Activated CD4-positive, alpha-beta memory T cell treated with anti-CD3 and anti-CD28 coated beads, Interleukin-2, amount 10 ng/mL, durations not matched to agents 7 days and 5 days (primary cell): ENCODE results near the gene IQSEC1. TPM values are rescaled to one million over a fixed set of nuclear protein-coding genes. Genes with fewer than 3 reads are reported as not detected.

ENCODE experiments used
- CTCF ChIA-PET: fragments of 350-600 bp; sonication (Branson Sonifier 250); formaldehyde crosslinking; loops from one replicate; lab custom pipeline; 2021; ENCODE audit warnings: antibody characterized with exemption, inconsistent platforms; lab: Charles Lee
- POLR2A ChIA-PET: fragments of 350-600 bp; sonication (Branson Sonifier 250); formaldehyde crosslinking; loops from one replicate; lab custom pipeline; 2021; ENCODE audit warnings: antibody characterized with exemption; lab: Charles Lee
- DNase-seq: peaks from one replicate; pipeline ENCODE4 v3.0.0-alpha.2; 2020
- H3K27ac Mint-ChIP-seq: one replicate; pipeline ENCODE4 v1.8.0; 2021; ENCODE audit warnings: mild to moderate bottlenecking, mixed read lengths
- H3K27me3 Mint-ChIP-seq: one replicate; pipeline ENCODE4 v1.8.0; 2021; ENCODE audit warnings: mixed read lengths
- H3K36me3 Mint-ChIP-seq: one replicate; pipeline ENCODE4 v1.8.0; 2021; ENCODE audit warnings: low read depth, mixed read lengths
- H3K4me1 Mint-ChIP-seq: one replicate; pipeline ENCODE4 v1.8.0; 2021; ENCODE audit warnings: mixed read lengths
- H3K4me3 Mint-ChIP-seq: one replicate; pipeline ENCODE4 v1.8.0; 2021; ENCODE audit warnings: mild to moderate bottlenecking, mixed read lengths
- H3K9me3 Mint-ChIP-seq: one replicate; pipeline ENCODE4 v1.8.0; 2021; ENCODE audit warnings: mixed read lengths
- total RNA-seq, 2 experiments: library from RNA; stranded (reverse); gene quantifications; one replicate each; pipeline ENCODE4 v1.2.3, GENCODE V29; 2021

The IQSEC1 gene
- total RNA-seq, 2 experiments from 2014 or later, result 99.8 to 100 TPM

DNA sequence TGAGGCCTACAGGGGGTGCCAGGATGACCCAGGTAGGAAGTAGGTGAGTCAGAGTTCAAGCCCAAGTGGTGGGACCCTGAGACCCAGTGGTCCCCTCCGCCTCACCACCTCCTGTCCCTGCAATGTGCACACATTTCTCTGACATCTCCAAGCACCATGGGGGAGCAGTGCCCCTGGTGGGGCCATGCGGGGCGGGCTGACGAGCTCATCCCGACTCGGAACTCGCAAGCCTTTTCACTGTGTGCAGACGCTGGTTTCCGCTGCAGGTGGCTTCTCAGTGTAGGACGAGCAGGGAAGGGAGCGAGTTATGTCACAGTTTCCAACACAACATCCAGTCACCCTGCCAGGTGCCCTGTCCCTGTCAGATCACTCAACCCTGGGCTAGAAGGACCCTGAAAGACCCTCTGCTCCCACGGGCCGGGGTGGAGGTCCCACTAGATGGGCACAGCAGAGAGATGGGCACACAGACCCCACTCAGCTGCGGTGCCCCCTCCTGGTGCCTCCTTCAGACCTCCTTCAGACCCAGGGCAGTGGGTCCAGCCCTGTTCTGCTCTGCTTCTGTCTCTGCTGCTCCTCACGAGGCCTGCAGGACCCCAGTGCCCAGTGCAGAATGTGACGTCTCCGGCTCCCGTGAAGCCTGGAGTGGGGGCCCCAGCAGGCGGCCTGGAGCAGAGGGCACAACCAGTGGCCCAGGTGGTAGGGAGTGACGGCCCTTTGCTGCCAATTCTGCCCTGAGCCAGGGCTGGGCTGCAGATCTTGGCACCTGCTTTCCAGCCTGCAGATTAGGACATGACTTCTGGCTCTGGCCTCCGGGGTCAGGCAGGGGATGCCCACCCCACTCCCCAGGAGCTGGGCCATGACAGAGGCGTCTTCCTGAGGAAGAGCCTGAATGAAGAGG is 129.9 kb downstream of the IQSEC1 start:
- DNase-seq, result no peak
- H3K9me3 Mint-ChIP-seq, result no peaks in the 10 kb centered on the region
- no peak overlapping the region for H3K27ac Mint-ChIP-seq
- H3K4me1 Mint-ChIP-seq, result peaks cover 16% of the 10 kb centered on the region
- ChIA-PET CTCF (no interaction called here), POLR2A (no interaction called here)
- no peak overlapping the region for H3K4me3 Mint-ChIP-seq
- no peaks in the 10 kb centered on the region for H3K27me3 Mint-ChIP-seq
- peaks cover 24% of the 10 kb centered on the region for H3K36me3 Mint-ChIP-seq

GRCh38 chr3:12941495-12942023 is 131.7 kb downstream of the IQSEC1 start:
- Mint-ChIP-seq H3K4me3 (no peak overlapping the region), H3K27me3 (no peaks in the 10 kb centered on the region), H3K4me1 (no peaks in the 10 kb centered on the region), H3K27ac (no peak overlapping the region), H3K36me3 (peaks cover 26% of the 10 kb centered on the region), H3K9me3 (no peaks in the 10 kb centered on the region)
- POLR2A ChIA-PET, result no interaction called here
- no peak for DNase-seq
- CTCF ChIA-PET, result no interaction called here

- Mint-ChIP-seq H3K27ac (no peak overlapping the region), H3K36me3 (peaks cover 27% of the 10 kb centered on the region), H3K4me1 (no peaks in the 10 kb centered on the region), H3K4me3 (no peak overlapping the region), H3K9me3 (no peaks in the 10 kb centered on the region), H3K27me3 (no peaks in the 10 kb centered on the region)
- POLR2A ChIA-PET, result no interaction called here
- no peak for DNase-seq
- CTCF ChIA-PET, result interaction anchor here (1.7 kb wide), 1 partner anchor 8 kb away, joined by 4 read pairs; no protein-coding TSS in a partner anchor
Measured at GRCh38 chr3:12940854-12941253, 132.4 kb downstream of the IQSEC1 start.

DNA sequence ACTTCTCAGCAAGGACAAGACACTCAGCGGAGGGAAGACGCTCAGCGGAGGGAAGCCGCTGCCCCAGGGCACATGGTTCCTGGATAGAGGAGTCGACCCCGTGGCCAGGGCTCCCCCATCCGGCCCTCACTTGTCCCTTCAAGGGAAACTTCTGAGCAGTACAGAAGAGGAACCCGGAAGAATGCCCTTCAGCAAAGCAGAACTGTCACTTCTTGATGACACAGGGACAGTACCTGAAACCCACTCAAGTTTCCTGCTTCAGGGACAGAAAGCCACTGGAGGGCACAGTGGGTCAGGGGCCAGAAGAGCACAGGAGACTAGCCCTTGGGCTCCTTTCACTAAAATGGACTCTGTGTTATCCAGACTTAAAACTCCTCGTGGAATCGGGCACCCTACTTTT is 134.1 kb downstream of the IQSEC1 start:
- no peak overlapping the region for H3K4me3 Mint-ChIP-seq
- H3K4me1 Mint-ChIP-seq, result no peaks in the 10 kb centered on the region
- ChIA-PET CTCF (interaction anchor here (1.7 kb wide), 1 partner anchor 10 kb away, joined by 4 read pairs; no protein-coding TSS in a partner anchor), POLR2A (no interaction called here)
- peaks cover 37% of the 10 kb centered on the region for H3K36me3 Mint-ChIP-seq
- no peak overlapping the region for H3K27ac Mint-ChIP-seq
- H3K27me3 Mint-ChIP-seq, result no peaks in the 10 kb centered on the region
- DNase-seq, result no peak
- H3K9me3 Mint-ChIP-seq, result no peaks in the 10 kb centered on the region

GRCh38 chr3:12938258-12938711 is 134.9 kb downstream of the IQSEC1 start:
- no peak overlapping the region for H3K4me3 Mint-ChIP-seq
- no peaks in the 10 kb centered on the region for H3K4me1 Mint-ChIP-seq
- no peak for DNase-seq
- H3K27ac Mint-ChIP-seq, result no peak overlapping the region
- peaks cover 37% of the 10 kb centered on the region for H3K36me3 Mint-ChIP-seq
- POLR2A ChIA-PET, result no interaction called here
- CTCF ChIA-PET, result interaction anchor here (1.0 kb wide), 1 partner anchor 12 kb away, joined by 3 read pairs; no protein-coding TSS in a partner anchor
- H3K27me3 Mint-ChIP-seq, result no peaks in the 10 kb centered on the region
- H3K9me3 Mint-ChIP-seq, result no peaks in the 10 kb centered on the region

- Mint-ChIP-seq H3K27ac (no peak overlapping the region), H3K36me3 (peaks cover 38% of the 10 kb centered on the region), H3K4me3 (no peak overlapping the region), H3K9me3 (no peaks in the 10 kb centered on the region), H3K27me3 (no peaks in the 10 kb centered on the region), H3K4me1 (no peaks in the 10 kb centered on the region)
- ChIA-PET CTCF (no interaction called here), POLR2A (no interaction called here)
- DNase-seq, result no peak
Measured at GRCh38 chr3:12935861-12936830, 137.1 kb downstream of the IQSEC1 start.

- no peaks in the 10 kb centered on the region for H3K27me3 Mint-ChIP-seq
- H3K4me1 Mint-ChIP-seq, result peaks cover under 1% of the 10 kb centered on the region
- ChIA-PET CTCF (no interaction called here), POLR2A (no interaction called here)
- H3K27ac Mint-ChIP-seq, result no peak overlapping the region
- no peak overlapping the region for H3K4me3 Mint-ChIP-seq
- DNase-seq, result no peak
- no peaks in the 10 kb centered on the region for H3K9me3 Mint-ChIP-seq
- H3K36me3 Mint-ChIP-seq, result peaks cover 38% of the 10 kb centered on the region
Measured at GRCh38 chr3:12935023-12935860, 138.0 kb downstream of the IQSEC1 start.

GRCh38 chr3:12934431-12934830 is 138.8 kb downstream of the IQSEC1 start:
- Mint-ChIP-seq H3K36me3 (peaks cover 34% of the 10 kb centered on the region), H3K9me3 (no peaks in the 10 kb centered on the region), H3K4me3 (no peak overlapping the region), H3K27ac (no peak overlapping the region), H3K4me1 (peaks cover 6% of the 10 kb centered on the region), H3K27me3 (no peaks in the 10 kb centered on the region)
- POLR2A ChIA-PET, result no interaction called here
- CTCF ChIA-PET, result no interaction called here
- no peak for DNase-seq

- no peak for DNase-seq
- no peaks in the 10 kb centered on the region for H3K27me3 Mint-ChIP-seq
- peaks cover 6% of the 10 kb centered on the region for H3K4me1 Mint-ChIP-seq
- H3K9me3 Mint-ChIP-seq, result no peaks in the 10 kb centered on the region
- peaks cover 33% of the 10 kb centered on the region for H3K36me3 Mint-ChIP-seq
- no peak overlapping the region for H3K27ac Mint-ChIP-seq
- no peak overlapping the region for H3K4me3 Mint-ChIP-seq
- ChIA-PET POLR2A (no interaction called here), CTCF (no interaction called here)
Measured at GRCh38 chr3:12933901-12934300, 139.3 kb downstream of the IQSEC1 start.

DNA sequence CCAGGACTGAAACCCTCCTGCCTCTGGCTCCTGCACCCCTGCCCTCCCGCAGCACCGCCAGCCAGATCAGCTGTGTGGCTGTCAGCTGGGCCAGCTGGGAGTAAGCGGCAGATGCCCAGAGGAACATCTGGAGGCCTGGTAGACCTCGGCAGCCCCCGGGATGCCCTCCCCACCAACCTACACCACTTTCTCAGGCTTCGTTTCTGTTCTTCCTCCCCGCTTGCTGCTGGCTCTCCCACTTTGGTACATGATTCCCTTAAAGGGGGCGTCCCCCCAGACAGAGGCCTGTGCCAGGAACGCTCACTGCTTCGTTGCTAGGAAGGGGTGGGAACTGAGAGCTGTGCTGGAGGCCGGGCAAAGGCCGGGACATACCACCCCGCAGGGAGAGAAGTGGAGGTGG is 140.5 kb downstream of the IQSEC1 start:
- Mint-ChIP-seq H3K4me1 (peaks cover 6% of the 10 kb centered on the region), H3K27ac (no peak overlapping the region), H3K4me3 (no peak overlapping the region), H3K27me3 (no peaks in the 10 kb centered on the region), H3K36me3 (peaks cover 30% of the 10 kb centered on the region), H3K9me3 (no peaks in the 10 kb centered on the region)
- CTCF ChIA-PET, result no interaction called here
- POLR2A ChIA-PET, result no interaction called here
- DNase-seq, result no peak

DNA sequence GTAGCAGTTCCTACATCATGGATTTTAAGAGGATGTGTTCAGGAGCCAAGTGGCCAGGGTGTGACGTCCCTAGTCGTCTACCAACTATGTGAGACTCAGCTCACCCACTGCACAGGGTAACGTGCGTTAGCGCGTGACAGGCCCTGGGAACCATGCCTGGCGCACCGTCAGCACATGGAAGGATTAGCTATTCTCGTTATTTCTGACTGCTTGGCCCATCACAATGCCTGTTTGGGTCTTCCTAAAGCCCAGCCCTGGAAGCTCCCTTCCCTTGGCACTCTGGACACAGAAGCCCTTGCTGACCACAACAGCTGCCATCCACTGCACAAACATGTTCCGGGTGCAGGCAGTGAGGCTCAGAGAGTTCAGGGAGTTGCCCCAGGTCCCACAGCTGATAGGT is 140.9 kb downstream of the IQSEC1 start:
- no peak for DNase-seq
- POLR2A ChIA-PET, result no interaction called here
- peaks cover 6% of the 10 kb centered on the region for H3K4me1 Mint-ChIP-seq
- CTCF ChIA-PET, result no interaction called here
- H3K9me3 Mint-ChIP-seq, result no peaks in the 10 kb centered on the region
- H3K36me3 Mint-ChIP-seq, result peaks cover 34% of the 10 kb centered on the region
- no peaks in the 10 kb centered on the region for H3K27me3 Mint-ChIP-seq
- no peak overlapping the region for H3K27ac Mint-ChIP-seq
- no peak overlapping the region for H3K4me3 Mint-ChIP-seq

DNA sequence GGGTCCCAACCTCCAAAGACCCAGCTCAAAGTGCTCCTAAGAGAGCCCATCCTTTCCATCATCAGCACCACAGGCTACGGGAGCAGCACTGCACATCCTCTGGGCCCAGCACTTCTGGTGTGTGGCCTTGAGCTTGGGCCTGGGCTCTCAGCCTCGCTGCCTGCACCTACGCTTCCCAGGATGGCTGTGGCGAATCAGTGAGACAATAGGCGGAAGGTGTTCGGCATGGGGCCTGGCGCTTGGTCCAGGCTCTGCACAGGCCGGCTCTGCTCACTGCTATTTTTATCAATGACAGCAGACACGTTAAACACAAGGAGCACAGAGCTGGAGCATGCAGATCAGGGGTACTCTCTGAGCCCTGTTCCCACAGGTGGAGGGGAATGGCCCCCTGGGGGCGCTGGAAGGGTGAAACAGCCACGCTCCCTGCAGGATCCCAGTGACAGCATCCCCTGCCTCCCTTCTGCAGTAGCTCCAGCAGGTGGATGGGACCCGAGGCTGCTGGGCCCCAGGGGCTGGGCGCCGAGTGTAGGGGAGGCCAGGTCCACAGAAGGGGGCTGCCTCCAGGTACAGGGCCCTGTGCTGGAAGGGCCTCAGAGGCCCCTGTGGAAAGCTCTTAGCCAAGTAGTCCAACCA is 141.8 kb downstream of the IQSEC1 start:
- Mint-ChIP-seq H3K4me1 (peaks cover 6% of the 10 kb centered on the region), H3K27me3 (no peaks in the 10 kb centered on the region), H3K9me3 (no peaks in the 10 kb centered on the region), H3K36me3 (peaks cover 29% of the 10 kb centered on the region), H3K4me3 (no peak overlapping the region), H3K27ac (no peak overlapping the region)
- POLR2A ChIA-PET, result interaction anchor here (0.7 kb wide), 1 partner anchor 54 kb away, joined by 3 read pairs; no protein-coding TSS in a partner anchor
- DNase-seq, result no peak
- CTCF ChIA-PET, result no interaction called here
